GM12874 (cell line): ENCODE results near the gene VRK1.

Experiments
- CTCF ChIP-seq: IDR thresholded peaks from 2 replicates; pipeline ENCODE4 v1.5.1; 2011; ENCODE audit warnings: low read depth, mild to moderate bottlenecking, control low read depth, low read length, moderate library complexity; ENCODE audit not compliant: insufficient read depth

The VRK1 gene

GRCh38 chr14:96922986-96923385 lies 125.8 kb downstream of the VRK1 start:
- no peak for TF ChIP-seq CTCF

DNA sequence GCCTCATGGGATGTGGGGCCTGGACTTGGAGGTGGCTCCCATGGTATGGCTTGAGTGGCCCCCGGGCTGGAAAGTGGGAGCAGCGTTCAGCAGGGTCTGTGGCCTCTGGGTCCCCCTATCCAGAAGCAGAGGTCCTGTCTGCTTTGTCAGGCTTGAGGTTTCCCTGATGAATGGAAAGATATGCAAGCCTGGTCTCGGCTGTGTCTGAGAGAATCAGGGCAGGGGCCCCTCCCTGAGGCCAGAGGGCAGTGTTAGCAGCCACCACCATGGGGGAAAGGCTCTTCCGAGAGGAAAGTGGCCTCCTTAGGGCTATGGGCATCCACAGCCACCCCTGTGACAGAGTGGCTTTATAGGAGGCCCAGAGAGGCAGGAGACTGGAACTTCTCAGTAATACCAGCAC lies 128.2 kb downstream of the VRK1 start:
- no peak for TF ChIP-seq CTCF

GRCh38 chr14:96926001-96926400 lies 128.8 kb downstream of the VRK1 start:
- TF ChIP-seq CTCF: no peak

- TF ChIP-seq CTCF: no peak
These were observed 131.7 kb downstream of the VRK1 start for GRCh38 chr14:96928779-96929380.

GRCh38 chr14:96929950-96930349 lies 132.8 kb downstream of the VRK1 start:
- no peak for TF ChIP-seq CTCF

DNA sequence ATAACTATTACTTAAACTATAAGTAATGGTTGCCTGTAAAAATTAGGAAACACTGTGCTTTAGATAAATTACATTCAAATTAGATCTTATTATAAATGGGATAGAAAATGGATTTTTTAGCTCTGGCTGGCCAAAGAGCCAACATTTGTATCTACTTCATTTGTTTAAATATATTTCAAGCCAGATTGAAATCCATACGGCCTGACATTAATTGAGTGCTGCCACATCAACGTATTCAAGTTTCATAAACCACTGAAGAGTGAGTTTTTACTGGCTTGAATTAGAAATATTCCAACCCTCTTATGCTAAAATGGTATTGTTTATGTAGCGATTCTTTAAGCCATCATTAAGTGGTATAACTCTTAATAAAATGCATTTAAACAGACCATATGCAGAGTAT lies 133.3 kb downstream of the VRK1 start:
- no peak for TF ChIP-seq CTCF
